GM12892 (cell line): ENCODE measurements around the gene ADAM29.

Source experiments
- DNase-seq: peaks from one replicate; pipeline ENCODE4 v3.0.0; 2011; ENCODE audit not compliant: insufficient read length
- FAIRE-seq: peaks from 2 replicates; lab custom pipeline; 2011; peaks lifted over from hg19 to GRCh38; lab: Jason Lieb, UNC
- POLR2A ChIP-seq: IDR thresholded peaks from 2 replicates; pipeline ENCODE4 v1.6.1; 2011; ENCODE audit warnings: low read depth, low read length, control low read depth
- POLR2AphosphoS5 ChIP-seq: IDR thresholded peaks from 2 replicates; pipeline ENCODE4 v1.6.1; 2011; ENCODE audit warnings: low read depth, low read length, control low read depth
- TAF1 ChIP-seq: IDR thresholded peaks from 2 replicates; pipeline ENCODE4 v1.6.1; 2011; ENCODE audit warnings: low read depth, mild to moderate bottlenecking, control low read depth, low read length, borderline replicate concordance

Gene ADAM29

DNA sequence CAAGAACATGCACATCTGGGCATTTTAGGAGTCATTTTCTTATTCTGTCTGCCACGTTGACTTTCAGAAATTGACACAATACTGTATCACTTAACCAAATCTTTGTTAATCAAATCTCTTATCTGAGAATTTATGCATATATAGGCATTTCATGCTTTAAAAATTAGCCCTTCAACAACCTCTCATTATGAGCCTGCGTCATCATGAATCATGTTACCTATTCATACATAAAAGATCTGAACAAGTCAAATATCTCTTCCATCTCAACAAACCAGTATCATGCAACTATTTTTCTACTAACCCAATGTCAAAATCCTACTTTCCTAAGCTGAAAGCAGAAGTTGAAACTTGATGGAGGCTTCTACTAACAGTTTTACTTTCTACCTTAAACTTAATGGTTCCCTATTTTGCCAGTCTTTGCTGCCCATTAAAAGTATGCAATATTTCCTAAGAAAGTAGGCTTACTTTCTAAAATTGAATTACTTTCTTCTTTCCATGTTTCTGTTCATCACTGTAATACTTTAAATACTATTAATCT lies 1.8 kb downstream of the ADAM29 start:
- DNase-seq (no peak), FAIRE-seq (no peak)
- TF ChIP-seq POLR2AphosphoS5 = no peak
- no peak for TF ChIP-seq TAF1
- no peak for TF ChIP-seq POLR2A

DNA sequence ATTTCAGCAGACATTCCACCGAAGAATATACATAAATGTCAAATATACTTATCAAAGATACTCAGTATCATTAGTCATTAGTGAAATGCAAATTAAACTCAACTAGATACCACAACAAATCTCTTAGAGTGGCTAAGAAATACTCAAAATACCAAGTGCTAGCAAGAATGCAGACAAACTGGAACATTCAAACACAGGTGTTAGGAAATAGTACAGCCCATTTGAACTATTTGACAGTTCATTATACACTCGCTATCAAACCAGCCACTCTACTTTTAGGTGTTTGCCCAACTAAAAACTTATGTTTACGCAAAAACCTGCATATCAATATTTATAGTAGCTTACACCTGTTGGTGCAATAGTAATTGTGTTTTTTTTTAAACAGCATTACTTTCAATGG lies 8.8 kb downstream of the ADAM29 start:
- DNase-seq (no peak), FAIRE-seq (no peak)
- TF ChIP-seq POLR2A (no peak), TAF1 (no peak), POLR2AphosphoS5 (no peak)

DNA sequence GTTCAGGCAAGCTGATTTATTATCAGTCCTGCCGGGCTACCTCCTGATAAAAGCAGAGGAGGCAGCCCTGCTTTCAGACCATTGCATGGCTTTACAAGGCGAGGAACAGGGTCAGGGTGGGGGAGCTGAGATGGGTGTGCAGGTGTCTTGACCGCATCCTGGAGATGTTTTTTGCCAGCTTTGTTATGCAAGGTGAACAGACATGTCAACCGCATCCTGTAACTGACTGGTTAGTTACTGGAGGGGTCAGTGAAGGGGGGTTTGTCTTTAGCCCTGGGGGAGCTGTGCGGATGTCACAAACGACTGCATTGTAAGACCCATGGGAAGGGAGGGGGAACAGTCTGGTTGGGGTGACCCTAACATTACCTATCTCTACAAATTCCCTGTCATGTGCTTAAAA lies 10.0 kb downstream of the ADAM29 start:
- TF ChIP-seq TAF1 = no peak
- peak; percentile 34; the same call in 1 of the 2 replicates for TF ChIP-seq POLR2A
- DNase-seq = no peak
- FAIRE-seq = peak; percentile 80

DNA sequence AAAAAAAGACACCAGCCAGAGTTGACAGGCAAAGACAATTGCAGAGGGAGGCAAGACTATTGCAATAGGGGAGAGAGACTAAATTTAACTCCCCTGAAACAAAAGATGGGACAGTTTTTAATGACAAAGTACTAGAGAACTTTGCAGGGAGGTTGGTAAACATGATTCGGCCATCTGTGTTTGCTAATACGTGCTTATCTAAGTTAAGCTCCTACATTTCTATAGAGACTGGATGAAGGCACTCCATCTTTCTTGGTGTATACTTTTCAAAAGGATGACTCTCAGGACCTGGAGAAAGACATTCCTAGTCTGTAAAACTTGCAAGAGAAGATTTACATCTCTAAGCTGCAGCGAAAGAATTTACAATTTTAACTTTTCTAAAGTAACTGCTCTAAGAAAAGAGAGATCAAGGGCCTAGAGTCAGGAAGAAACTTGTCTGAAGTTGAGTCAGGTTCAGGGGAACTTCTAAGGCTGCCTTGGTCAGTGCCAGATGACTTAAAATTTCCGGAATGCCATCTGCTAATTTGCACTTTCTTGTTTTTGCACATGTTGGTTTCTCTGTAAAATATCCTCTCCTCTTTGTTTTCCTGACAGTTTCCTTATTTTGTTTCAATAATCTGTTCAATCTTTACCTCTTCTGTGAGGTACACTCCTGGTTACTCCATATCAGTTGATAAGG lies 10.6 kb downstream of the ADAM29 start:
- DNase-seq (no peak), FAIRE-seq (no peak)
- TF ChIP-seq POLR2A (no peak), POLR2AphosphoS5 (no peak), TAF1 (no peak)

DNA sequence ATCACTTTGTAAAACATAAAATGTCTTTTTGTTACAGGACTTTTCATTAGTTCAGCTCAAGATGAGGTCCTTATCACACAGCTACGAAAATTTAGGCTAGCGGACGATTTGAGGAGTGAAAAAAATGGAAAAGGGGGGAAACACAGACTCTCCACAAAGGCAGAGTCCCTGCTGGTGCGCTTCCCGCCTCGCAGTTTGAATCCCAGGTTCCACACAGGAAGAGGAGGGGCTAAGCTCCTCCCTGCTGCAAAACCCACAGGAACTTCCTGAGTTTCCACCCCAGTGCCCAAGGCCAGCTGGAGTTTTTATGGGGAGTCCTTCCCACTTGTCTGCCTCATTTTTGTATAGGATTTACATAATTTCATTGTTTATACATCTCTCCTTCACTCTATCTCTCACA lies 11.2 kb downstream of the ADAM29 start:
- FAIRE-seq (no peak), DNase-seq (no peak)
- TF ChIP-seq POLR2A (no peak), POLR2AphosphoS5 (no peak), TAF1 (no peak)

DNA sequence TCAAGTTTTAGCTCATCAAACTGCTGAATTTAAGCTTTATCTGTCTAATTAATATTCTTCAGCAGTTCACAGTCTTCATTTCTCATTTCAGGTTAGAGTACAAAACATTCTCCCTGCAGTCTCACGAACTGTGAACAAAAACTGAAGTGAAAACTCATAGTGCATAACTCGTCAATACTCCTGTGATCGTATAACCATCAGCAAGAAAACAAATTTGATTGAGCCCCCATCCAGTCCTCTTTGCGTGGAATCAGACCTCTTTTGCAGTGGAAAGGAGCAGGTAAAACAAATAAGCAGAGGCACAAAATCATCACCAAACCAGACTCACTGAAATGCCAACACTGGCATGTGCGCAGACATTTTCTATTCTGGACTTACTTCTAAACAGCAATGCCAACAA lies 12.7 kb downstream of the ADAM29 start:
- TF ChIP-seq POLR2AphosphoS5 (no peak), TAF1 (no peak), POLR2A (no peak)
- DNase-seq (no peak), FAIRE-seq (peak; percentile 42)

DNA sequence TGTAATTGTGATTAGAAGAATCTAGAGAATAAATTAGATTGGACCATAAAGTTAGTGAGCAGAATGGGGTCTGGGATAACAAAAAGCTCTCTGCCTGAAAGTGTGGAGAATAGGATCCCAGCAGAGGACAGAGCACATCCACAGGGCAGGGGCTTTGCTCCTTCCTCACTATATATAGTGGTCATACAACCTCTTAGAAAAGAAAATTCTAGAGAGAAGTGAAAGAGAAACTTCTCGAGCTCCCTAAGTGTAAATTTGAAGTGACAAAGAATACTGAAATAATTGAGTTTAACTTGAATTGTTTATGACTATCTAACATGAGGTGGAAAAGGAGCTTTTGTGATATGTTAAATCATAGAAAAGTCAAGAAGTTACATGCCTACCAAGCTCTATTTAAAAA lies 14.9 kb downstream of the ADAM29 start:
- no peak for FAIRE-seq
- no peak for DNase-seq
- no peak for TF ChIP-seq POLR2AphosphoS5
- no peak for TF ChIP-seq TAF1
- TF ChIP-seq POLR2A = no peak

DNA sequence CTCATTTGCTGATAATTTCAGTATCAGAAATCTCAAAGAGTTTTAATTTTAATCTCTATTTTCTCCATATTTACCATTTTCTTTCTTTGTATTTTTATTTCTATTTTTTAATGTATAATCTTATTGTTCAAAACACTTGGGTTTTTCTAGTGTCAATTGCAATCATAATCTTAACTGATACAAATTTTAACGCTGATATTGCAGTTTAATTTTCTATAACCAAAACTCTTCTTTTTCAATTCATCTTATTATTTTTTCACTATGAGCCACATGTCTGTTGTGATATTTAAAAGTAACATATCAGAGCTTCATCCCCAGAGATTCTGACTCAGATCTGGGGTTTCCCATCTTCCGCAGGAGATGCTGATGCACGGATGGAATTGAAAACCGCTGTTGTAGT lies 16.2 kb downstream of the ADAM29 start:
- FAIRE-seq = no peak
- DNase-seq = no peak
- TF ChIP-seq POLR2A (no peak), TAF1 (no peak), POLR2AphosphoS5 (no peak)

DNA sequence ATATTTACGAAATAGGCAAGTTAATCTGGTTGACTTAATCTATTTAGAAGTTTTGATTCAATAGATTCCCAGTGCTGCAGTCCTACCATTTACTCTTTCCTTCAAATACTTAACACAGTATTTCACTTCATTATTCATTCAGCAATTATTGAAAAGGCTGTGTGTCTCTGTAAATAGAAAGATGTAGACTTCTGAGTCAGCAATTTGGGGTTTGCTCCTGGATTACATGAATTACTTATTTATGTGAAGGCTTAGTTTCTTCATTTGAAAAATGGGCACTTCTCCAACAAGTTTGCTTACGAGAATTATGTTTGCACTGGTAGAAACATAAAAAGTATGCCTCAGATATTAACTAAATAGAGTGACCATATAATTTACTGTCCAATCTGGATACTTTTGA lies 17.4 kb downstream of the ADAM29 start:
- TF ChIP-seq TAF1 (no peak), POLR2AphosphoS5 (no peak), POLR2A (no peak)
- DNase-seq (no peak), FAIRE-seq (no peak)

DNA sequence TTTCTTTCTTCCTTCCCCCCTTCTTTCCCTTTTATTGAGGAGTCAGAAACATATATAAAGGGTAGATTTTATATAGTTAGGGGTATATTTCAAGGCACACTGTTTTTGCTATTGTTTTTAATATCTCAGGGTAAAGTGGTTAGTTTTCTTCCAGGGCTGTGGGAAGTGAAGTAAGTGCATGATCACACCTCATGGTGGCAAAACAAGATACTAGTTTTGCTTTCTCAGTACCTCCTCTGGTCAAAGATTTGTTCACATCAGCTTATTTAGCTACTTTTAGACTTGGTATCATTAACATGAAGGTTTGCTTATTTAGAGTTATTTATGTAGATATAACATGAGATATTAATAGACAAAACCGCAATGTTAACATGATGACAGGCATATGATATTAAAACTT lies 21.8 kb downstream of the ADAM29 start:
- TF ChIP-seq POLR2A (no peak), TAF1 (no peak), POLR2AphosphoS5 (no peak)
- DNase-seq (no peak), FAIRE-seq (no peak)

DNA sequence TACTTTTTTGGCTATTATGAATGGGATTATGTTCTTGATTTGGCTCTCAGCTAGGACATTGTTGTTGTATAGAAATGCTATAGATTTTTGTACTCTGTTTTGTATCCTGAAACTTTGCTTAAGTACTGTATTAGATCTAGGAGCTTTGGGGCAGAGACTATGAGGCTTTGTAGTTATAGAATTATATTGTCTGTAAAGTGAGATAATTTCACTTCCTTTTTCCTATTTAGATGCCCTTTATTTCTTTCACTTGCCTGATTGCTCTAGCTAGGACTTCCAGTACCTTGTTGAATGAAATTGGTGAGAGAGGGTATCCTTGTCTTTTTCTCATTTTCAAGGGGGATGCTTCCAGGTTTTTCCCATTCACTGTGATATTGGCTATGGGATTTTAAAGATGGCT lies 28.1 kb downstream of the ADAM29 start:
- TF ChIP-seq TAF1 (no peak), POLR2A (no peak), POLR2AphosphoS5 (no peak)
- FAIRE-seq (no peak), DNase-seq (no peak)

DNA sequence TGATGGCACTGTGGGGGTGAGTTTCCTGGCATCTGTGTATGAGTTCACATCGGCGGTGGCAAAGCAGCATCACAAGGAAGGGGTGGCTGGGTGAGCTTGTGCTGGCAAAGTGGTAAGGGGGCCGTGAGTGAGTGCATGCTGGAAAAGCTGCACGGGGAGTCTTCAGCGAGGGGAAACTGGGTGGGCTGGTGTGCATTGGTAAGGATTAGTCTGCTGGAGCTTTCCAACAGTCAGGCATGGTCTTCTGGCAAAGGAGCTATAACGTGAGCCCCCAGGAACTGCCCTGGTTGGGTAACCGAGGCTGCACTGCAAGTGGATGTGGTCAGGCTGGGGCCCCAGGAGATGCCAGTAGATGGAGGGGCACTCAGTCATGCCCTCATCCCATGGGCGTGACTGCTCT lies 30.7 kb downstream of the ADAM29 start:
- no peak for FAIRE-seq
- DNase-seq = no peak
- TF ChIP-seq POLR2AphosphoS5 = no peak
- TF ChIP-seq POLR2A = no peak
- TF ChIP-seq TAF1 = no peak
